Measurements from ENCODE around the gene PLXNA4. TPM values are rescaled to one million over a fixed set of nuclear protein-coding genes. Genes with fewer than 3 reads are reported as not detected.
"Not testable (repeated sequence)": the region's sequence is repeated elsewhere in the genome, so short reads cannot be mapped to it uniquely, and the experiment has no call there.

The PLXNA4 gene
- total RNA-seq, 2 donors from 2014 or later: 9.5 to 18.0 TPM

GRCh38 chr7:132394283-132395198 is 181.7 kb downstream of the PLXNA4 start:
- DNase-seq (ENCODE audit: low spot score): no peak
- Histone ChIP-seq H3K36me3 (no peaks in the 10 kb centered on the region), H3K27me3 (no peaks in the 10 kb centered on the region), H3K9me3 (no peaks in the 10 kb centered on the region), H3K27ac (peak overlapping the region in 1 of 2 donors; percentile 23), H3K4me3 (no peak overlapping the region), H3K4me1 (peaks cover 0 to 50% of the 10 kb centered on the region in 2 donors)
- peak in 1 of 2 donors; percentile 33 for TF ChIP-seq CTCF (IDR thresholded peaks at IDR 0.05)

- Histone ChIP-seq H3K27me3 (no peaks in the 10 kb centered on the region), H3K4me1 (peaks cover 0 to 50% of the 10 kb centered on the region in 2 donors), H3K36me3 (no peaks in the 10 kb centered on the region), H3K9me3 (no peaks in the 10 kb centered on the region), H3K4me3 (no peak overlapping the region), H3K27ac (peak overlapping the region in 1 of 2 donors; percentile 47)
- peak; percentile 81 for DNase-seq (ENCODE audit: low spot score)
- no peak for TF ChIP-seq CTCF (IDR thresholded peaks at IDR 0.05)
These were observed 182.4 kb downstream of the PLXNA4 start for GRCh38 chr7:132393789-132394261.

GRCh38 chr7:132392713-132393112 is 183.6 kb downstream of the PLXNA4 start:
- Histone ChIP-seq H3K27ac (no peak overlapping the region), H3K27me3 (no peaks in the 10 kb centered on the region), H3K9me3 (no peaks in the 10 kb centered on the region), H3K36me3 (no peaks in the 10 kb centered on the region), H3K4me3 (no peak overlapping the region), H3K4me1 (peaks cover 0 to 41% of the 10 kb centered on the region in 2 donors)
- no peak for TF ChIP-seq CTCF (IDR thresholded peaks at IDR 0.05)
- no peak for DNase-seq (ENCODE audit: low spot score)

GRCh38 chr7:132390705-132391104 is 185.6 kb downstream of the PLXNA4 start:
- Histone ChIP-seq H3K27me3 (no peaks in the 10 kb centered on the region), H3K9me3 (no peaks in the 10 kb centered on the region), H3K4me1 (peaks cover 0 to 32% of the 10 kb centered on the region in 2 donors), H3K4me3 (no peak overlapping the region), H3K27ac (no peak overlapping the region), H3K36me3 (no peaks in the 10 kb centered on the region)
- TF ChIP-seq CTCF (IDR thresholded peaks at IDR 0.05): no peak
- DNase-seq (ENCODE audit: low spot score): no peak

GRCh38 chr7:132390049-132390448 is 186.2 kb downstream of the PLXNA4 start:
- H3K36me3 ChIP-seq; DNase-seq (ENCODE audit: low spot score); H3K27me3 ChIP-seq; H3K9me3 ChIP-seq; H3K27ac ChIP-seq; H3K4me3 ChIP-seq: not testable (repeated sequence)
- peaks cover 0 to 25% of the 10 kb centered on the region in 2 donors for H3K4me1 ChIP-seq

- H3K27ac ChIP-seq: no peak overlapping the region
- H3K4me1 ChIP-seq: peaks cover 0 to 12% of the 10 kb centered on the region in 2 donors
- no peaks in the 10 kb centered on the region for H3K36me3 ChIP-seq
- DNase-seq (ENCODE audit: low spot score): no peak
- TF ChIP-seq CTCF (IDR thresholded peaks at IDR 0.05): no peak
- H3K27me3 ChIP-seq: no peaks in the 10 kb centered on the region
- no peak overlapping the region for H3K4me3 ChIP-seq
- H3K9me3 ChIP-seq: no peaks in the 10 kb centered on the region
These were observed 187.6 kb downstream of the PLXNA4 start for GRCh38 chr7:132388688-132389087.

Measured in right atrium auricular region (tissue), 2 donors.